ENCODE measurements around the gene SERPIND1. TPM values are rescaled to one million over a fixed set of nuclear protein-coding genes. Genes with fewer than 3 reads are reported as not detected.

SERPIND1 gene
- total and polyA plus RNA-seq, 2 experiments from 2014 or later = 50.9 to 56.8 TPM

GRCh38 chr22:20786048-20786447 lies 12.1 kb downstream of the SERPIND1 start:
- no peak for DNase-seq (ENCODE audit: low spot score)
- Histone ChIP-seq H3K4me2 (no peak overlapping the region), H3K4me1 (ENCODE audit: insufficient read depth) (no peaks in the 10 kb centered on the region), H3K27ac (no peak overlapping the region), H3K36me3 (replicated peaks; ENCODE audit: insufficient read depth, low read depth) (no peaks in the 10 kb centered on the region), H2AFZ (no peak overlapping the region), H3K79me2 (no peaks in the 10 kb centered on the region), H4K20me1 (ENCODE audit: insufficient read depth, poor library complexity, severe bottlenecking) (no peaks in the 10 kb centered on the region), H3K4me3 (no peak overlapping the region), H3K27me3 (no peaks in the 10 kb centered on the region), H3K9me3 (ENCODE audit: low read depth) (no peaks in the 10 kb centered on the region), H3K9me2 (replicated peaks; ENCODE audit: insufficient read depth) (no peaks in the 10 kb centered on the region)
- WGBS (ENCODE audit: low lambda C conversion rate, missing lambda C conversion rate) = 98% methylated on average over 8 of the region's 8 CpGs
- TF ChIP-seq CTCF (IDR thresholded peaks at IDR 0.05; ENCODE audit: poor library complexity) (no peak), EZH2 (IDR thresholded peaks at IDR 0.05; ENCODE audit: borderline replicate concordance) (no peak), EZH2phosphoT487 (IDR thresholded peaks at IDR 0.05; ENCODE audit: low read depth, severe bottlenecking, unreplicated experiment) (no peak)

- Histone ChIP-seq H3K27ac (no peak overlapping the region), H3K4me2 (no peak overlapping the region), H4K20me1 (ENCODE audit: insufficient read depth, poor library complexity, severe bottlenecking) (no peaks in the 10 kb centered on the region), H2AFZ (no peak overlapping the region), H3K27me3 (no peaks in the 10 kb centered on the region), H3K36me3 (replicated peaks; ENCODE audit: insufficient read depth, low read depth) (no peaks in the 10 kb centered on the region), H3K9me2 (replicated peaks; ENCODE audit: insufficient read depth) (no peaks in the 10 kb centered on the region), H3K4me3 (no peak overlapping the region), H3K79me2 (no peaks in the 10 kb centered on the region), H3K4me1 (ENCODE audit: insufficient read depth) (no peaks in the 10 kb centered on the region), H3K9me3 (ENCODE audit: low read depth) (no peaks in the 10 kb centered on the region)
- no peak for DNase-seq (ENCODE audit: low spot score)
- TF ChIP-seq EZH2 (IDR thresholded peaks at IDR 0.05; ENCODE audit: borderline replicate concordance) (no peak), CTCF (IDR thresholded peaks at IDR 0.05; ENCODE audit: poor library complexity) (no peak)
- WGBS (ENCODE audit: low lambda C conversion rate, missing lambda C conversion rate) = 93% methylated on average over 10 of the region's 10 CpGs
Observed at GRCh38 chr22:20786536-20786979, 12.6 kb downstream of the SERPIND1 start.

- H3K4me2 ChIP-seq = no peak overlapping the region
- no peak for DNase-seq (ENCODE audit: low spot score)
- H3K27ac ChIP-seq = no peak overlapping the region
- 96% methylated on average over 4 of the region's 4 CpGs for WGBS (ENCODE audit: low lambda C conversion rate, missing lambda C conversion rate)
- H3K4me1 ChIP-seq (ENCODE audit: insufficient read depth) = no peaks in the 10 kb centered on the region
- no peaks in the 10 kb centered on the region for H3K36me3 ChIP-seq (replicated peaks; ENCODE audit: insufficient read depth, low read depth)
- no peak overlapping the region for H2AFZ ChIP-seq
- no peaks in the 10 kb centered on the region for H4K20me1 ChIP-seq (ENCODE audit: insufficient read depth, poor library complexity, severe bottlenecking)
- no peaks in the 10 kb centered on the region for H3K9me2 ChIP-seq (replicated peaks; ENCODE audit: insufficient read depth)
- no peaks in the 10 kb centered on the region for H3K27me3 ChIP-seq
- no peaks in the 10 kb centered on the region for H3K79me2 ChIP-seq
- H3K4me3 ChIP-seq = no peak overlapping the region
- TF ChIP-seq EZH2 (IDR thresholded peaks at IDR 0.05; ENCODE audit: borderline replicate concordance) (no peak), CTCF (IDR thresholded peaks at IDR 0.05; ENCODE audit: poor library complexity) (no peak), EZH2phosphoT487 (IDR thresholded peaks at IDR 0.05; ENCODE audit: low read depth, severe bottlenecking, unreplicated experiment) (no peak)
- no peaks in the 10 kb centered on the region for H3K9me3 ChIP-seq (ENCODE audit: low read depth)
Observed at GRCh38 chr22:20787223-20787622, 13.3 kb downstream of the SERPIND1 start.
